Upper lobe of right lung (tissue), 1 donor: Measurements from ENCODE around the gene ACACB. TPM values are rescaled to one million over a fixed set of nuclear protein-coding genes. Genes with fewer than 3 reads are reported as not detected.

Experiments
- ATAC-seq: fragments of 200-7000 bp; cut with Tn5 transposase; one replicate; pipeline ENCODE4 v1.9.1; 2020; ENCODE audit warnings: mild to moderate bottlenecking, moderate library complexity
- DNase-seq: peaks from one replicate; pipeline ENCODE4 v3.0.0-alpha.2; 2020
- H3K27ac ChIP-seq: fragments of 200-600 bp; one replicate; pipeline ENCODE4 v1.8.0; 2022
- H3K27me3 ChIP-seq: fragments of 200-600 bp; one replicate; pipeline ENCODE4 v1.8.0; 2022; ENCODE audit warnings: mild to moderate bottlenecking
- H3K36me3 ChIP-seq: fragments of 200-600 bp; one replicate; pipeline ENCODE4 v1.8.0; 2022
- H3K4me1 ChIP-seq: fragments of 200-600 bp; one replicate; pipeline ENCODE4 v1.8.0; 2022
- H3K4me3 ChIP-seq: fragments of 200-600 bp; one replicate; pipeline ENCODE4 v1.8.0; 2022; ENCODE audit warnings: mild to moderate bottlenecking
- H3K9me3 ChIP-seq: fragments of 200-600 bp; one replicate; pipeline ENCODE4 v1.8.0; 2022
- intact Hi-C: fragments of 100-400 bp; cut with DNase I; formaldehyde crosslinking; loops from one replicate; pipeline ENCODE4 v1.11.0; 2022
- total RNA-seq: library from RNA; stranded (reverse); fragmentation: NEBNext Ultra II Directional; extraction: Animal tissue kit (Norgen Biotek cat#: 25700); gene quantifications from one replicate; pipeline ENCODE4 v1.2.1, GENCODE V29; 2021
- TF ChIP-seq, protein P1 (sequence below): fragments of 200-600 bp; IDR thresholded peaks from one replicate; pipeline ENCODE4 v1.8.0; 2022; ENCODE audit warnings: antibody characterized with exemption
- donor health status: DM: no; HTN: yes; CAD: no; lungs with severe emphysema.

ACACB gene
- total RNA-seq, 1 donor from 2014 or later = 35.2 TPM

DNA sequence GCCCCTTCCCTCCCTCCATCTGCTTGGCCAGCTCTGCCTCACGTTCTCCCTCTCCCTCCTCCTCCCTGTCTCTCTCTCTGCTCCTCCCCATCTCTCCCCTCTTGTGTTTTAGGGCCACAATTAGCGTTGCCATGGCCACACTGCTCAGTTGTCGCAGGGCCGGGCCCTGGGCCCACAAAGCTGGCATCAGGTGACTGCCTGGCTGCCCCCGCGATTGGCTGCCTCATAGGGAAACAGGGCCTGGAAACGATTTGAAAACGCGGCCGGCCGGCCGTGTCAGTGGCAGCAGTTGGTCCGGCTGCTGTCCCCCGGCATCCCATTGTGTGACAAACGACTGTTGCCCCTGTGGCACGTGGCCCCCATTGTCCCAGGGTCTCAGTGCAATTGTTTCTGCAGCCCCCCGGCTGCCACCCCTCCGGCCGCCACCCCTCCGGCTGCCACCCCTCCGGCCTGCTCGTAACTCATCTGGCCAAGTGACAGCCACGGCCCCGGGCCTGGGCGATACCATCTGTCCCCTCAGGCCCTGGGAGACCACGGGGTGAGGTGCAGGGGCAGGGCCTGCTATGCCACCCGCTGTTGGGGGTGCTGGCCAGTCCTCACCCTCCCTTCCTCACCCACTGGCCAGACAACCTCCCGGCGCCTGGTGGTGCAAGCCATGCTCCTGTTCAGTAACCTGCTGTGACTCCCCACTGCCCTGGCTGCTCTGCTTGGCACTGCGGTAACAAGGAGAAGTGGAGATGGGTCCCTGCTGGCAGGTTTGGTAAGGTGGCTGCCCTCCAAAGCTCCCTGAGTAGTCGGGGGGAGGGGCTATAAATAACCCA lies 175.3 kb downstream of the ACACB start:
- intact Hi-C loops = no loop called here
- DNase-seq = no peak
- Histone ChIP-seq H3K36me3 (no peaks in the 10 kb centered on the region), H3K4me3 (peak overlapping the region; percentile 1), H3K4me1 (no peaks in the 10 kb centered on the region), H3K27me3 (peaks cover 27% of the 10 kb centered on the region), H3K27ac (no peak overlapping the region), H3K9me3 (no peaks in the 10 kb centered on the region)
- peak; percentile 16 for ATAC-seq
- TF ChIP-seq, protein P1, sequence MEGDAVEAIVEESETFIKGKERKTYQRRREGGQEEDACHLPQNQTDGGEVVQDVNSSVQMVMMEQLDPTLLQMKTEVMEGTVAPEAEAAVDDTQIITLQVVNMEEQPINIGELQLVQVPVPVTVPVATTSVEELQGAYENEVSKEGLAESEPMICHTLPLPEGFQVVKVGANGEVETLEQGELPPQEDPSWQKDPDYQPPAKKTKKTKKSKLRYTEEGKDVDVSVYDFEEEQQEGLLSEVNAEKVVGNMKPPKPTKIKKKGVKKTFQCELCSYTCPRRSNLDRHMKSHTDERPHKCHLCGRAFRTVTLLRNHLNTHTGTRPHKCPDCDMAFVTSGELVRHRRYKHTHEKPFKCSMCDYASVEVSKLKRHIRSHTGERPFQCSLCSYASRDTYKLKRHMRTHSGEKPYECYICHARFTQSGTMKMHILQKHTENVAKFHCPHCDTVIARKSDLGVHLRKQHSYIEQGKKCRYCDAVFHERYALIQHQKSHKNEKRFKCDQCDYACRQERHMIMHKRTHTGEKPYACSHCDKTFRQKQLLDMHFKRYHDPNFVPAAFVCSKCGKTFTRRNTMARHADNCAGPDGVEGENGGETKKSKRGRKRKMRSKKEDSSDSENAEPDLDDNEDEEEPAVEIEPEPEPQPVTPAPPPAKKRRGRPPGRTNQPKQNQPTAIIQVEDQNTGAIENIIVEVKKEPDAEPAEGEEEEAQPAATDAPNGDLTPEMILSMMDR = no peak

DNA sequence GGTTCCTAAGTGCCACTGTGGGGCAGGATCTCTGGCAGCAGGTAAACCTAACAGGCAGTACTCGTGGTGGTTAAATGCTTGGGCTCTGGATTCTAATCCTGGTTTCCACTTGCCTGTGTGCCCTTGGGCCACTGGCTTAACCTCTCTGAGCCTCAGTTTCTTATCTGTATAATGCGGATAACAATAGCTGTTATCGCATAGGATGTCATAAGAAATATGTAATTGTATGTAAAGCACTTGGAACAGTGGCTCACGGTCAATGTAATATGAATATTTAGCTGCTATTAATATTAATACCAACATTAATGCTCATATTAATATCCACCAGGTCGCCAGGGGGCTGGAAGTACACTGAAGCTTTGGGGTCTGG lies 175.9 kb downstream of the ACACB start:
- TF ChIP-seq, protein P1 = no peak
- H3K4me1 ChIP-seq = no peaks in the 10 kb centered on the region
- DNase-seq = no peak
- no peaks in the 10 kb centered on the region for H3K36me3 ChIP-seq
- ATAC-seq = no peak
- no peak overlapping the region for H3K27ac ChIP-seq
- H3K4me3 ChIP-seq = no peak overlapping the region
- intact Hi-C loops = no loop called here
- no peaks in the 10 kb centered on the region for H3K9me3 ChIP-seq
- H3K27me3 ChIP-seq = peaks cover 27% of the 10 kb centered on the region

DNA sequence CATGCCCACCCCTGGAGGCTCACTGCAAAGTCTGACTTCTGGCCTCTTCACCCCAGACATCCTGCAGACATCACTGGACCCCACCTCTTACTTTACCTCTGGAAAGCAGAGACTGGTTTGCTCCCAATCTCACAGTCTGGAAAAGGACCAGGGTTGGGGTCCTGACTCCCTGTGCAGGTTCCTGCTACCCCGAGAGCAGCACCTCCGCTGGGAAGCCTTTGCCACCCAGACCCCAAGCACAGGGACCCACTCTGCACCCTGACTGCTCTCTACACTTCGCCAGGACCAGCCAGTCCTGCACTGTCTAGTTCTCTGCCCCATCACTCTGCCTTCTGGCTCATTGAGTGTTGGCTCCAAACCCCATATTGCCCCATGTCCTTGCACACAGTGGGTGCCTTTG lies 176.7 kb downstream of the ACACB start:
- no peaks in the 10 kb centered on the region for H3K4me1 ChIP-seq
- peaks cover 27% of the 10 kb centered on the region for H3K27me3 ChIP-seq
- TF ChIP-seq, protein P1 = no peak
- no peaks in the 10 kb centered on the region for H3K36me3 ChIP-seq
- H3K4me3 ChIP-seq = no peak overlapping the region
- DNase-seq = no peak
- no peak for ATAC-seq
- no peak overlapping the region for H3K27ac ChIP-seq
- H3K9me3 ChIP-seq = no peaks in the 10 kb centered on the region
- intact Hi-C loops = no loop called here

DNA sequence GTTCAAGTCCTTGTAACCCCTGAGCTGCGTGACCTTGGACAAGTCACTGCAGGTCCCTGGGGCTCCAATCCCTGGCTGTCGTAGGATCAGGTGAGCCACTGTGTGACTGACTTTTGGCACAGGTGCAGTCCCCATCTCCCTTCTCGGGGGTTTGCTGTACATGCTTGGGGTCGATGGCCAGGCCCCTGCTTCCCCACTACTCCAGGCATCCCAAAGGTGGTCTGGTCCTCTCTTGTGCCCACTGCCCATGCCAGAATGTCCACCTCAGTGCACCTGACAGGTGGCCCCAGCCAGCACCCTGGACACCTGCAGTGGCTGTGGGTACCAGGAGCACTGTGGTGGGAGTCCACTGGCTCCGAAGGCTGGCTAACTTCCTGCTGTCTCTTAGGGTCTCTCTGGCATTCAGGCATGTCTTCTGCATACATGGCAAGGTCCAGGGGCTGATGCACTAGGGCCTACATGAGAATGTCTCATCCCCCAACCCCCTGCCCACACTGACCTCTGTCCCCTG lies 178.0 kb downstream of the ACACB start:
- no peaks in the 10 kb centered on the region for H3K36me3 ChIP-seq
- TF ChIP-seq, protein P1 = no peak
- H3K4me1 ChIP-seq = no peaks in the 10 kb centered on the region
- ATAC-seq = no peak
- intact Hi-C loops = no loop called here
- no peak overlapping the region for H3K4me3 ChIP-seq
- H3K27ac ChIP-seq = no peak overlapping the region
- peaks cover 27% of the 10 kb centered on the region for H3K27me3 ChIP-seq
- H3K9me3 ChIP-seq = no peaks in the 10 kb centered on the region
- DNase-seq = no peak

DNA sequence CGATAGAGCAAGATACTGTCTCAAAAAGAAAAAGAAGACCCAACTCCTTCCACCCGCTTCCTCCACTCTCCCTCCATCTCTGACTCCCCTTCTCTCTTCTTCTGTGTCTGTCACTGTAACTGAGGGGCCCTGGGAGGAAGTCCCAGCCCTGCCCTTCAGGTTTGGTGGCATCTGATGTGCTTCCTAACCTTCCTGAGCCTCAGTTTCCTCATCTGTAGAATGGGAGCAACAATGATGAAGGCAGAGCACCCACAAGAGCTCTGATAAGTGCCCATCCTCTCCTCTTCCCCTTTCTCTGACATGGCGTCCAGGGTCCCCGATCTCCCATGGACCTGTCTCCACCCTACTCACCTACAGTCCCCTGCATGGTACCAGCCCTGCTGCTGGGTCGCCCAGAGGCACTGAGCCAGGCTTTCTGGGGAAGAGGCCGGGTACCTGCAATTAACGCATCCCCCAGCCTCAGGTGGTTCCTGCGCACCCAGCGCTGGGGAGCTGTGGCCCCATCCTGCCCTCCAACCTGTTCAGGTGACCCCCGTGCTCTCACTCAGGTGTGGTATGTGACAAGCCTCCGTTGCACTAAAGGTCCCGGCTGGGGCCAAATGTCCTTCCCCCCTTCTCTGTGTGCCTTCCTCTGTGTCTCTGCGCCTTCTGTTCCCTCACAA lies 179.5 kb downstream of the ACACB start:
- TF ChIP-seq, protein P1 = no peak
- H3K4me1 ChIP-seq = no peaks in the 10 kb centered on the region
- H3K27ac ChIP-seq = no peak overlapping the region
- no peaks in the 10 kb centered on the region for H3K36me3 ChIP-seq
- H3K27me3 ChIP-seq = peaks cover 27% of the 10 kb centered on the region
- no peaks in the 10 kb centered on the region for H3K9me3 ChIP-seq
- intact Hi-C loops = no loop called here
- no peak overlapping the region for H3K4me3 ChIP-seq
- no peak for ATAC-seq
- DNase-seq = no peak
